ENCODE measurements around the gene CDY1. TPM values are rescaled to one million over a fixed set of nuclear protein-coding genes. Genes with fewer than 3 reads are reported as not detected.
"Not testable (repeated sequence)": the region's sequence is repeated elsewhere in the genome, so short reads cannot be mapped to it uniquely, and the experiment has no call there.

Gene CDY1
- not detected in 2 replicates for total RNA-seq (2014; rRNA removed; shearing (Covaris generic))
- polyA plus RNA-seq (2014; cell fraction: nucleus; rRNA removed): not detected in 2 replicates

- DNase-seq (ENCODE audit: extremely low read depth, low read depth): not testable (repeated sequence)
These were observed at the start of gene CDY1 for GRCh38 chrY:25621817-25622216. CDY1 (plus strand) TSS chrY:25622117; CDS start chrY:25622443, 326 bp downstream.

- DNase-seq (ENCODE audit: extremely low read depth, low read depth): not testable (repeated sequence)
These were observed 28.6 kb upstream of the CDY1 start for GRCh38 chrY:25593336-25593735.

GRCh38 chrY:25620209-25620608 is 1.7 kb upstream of the CDY1 start:
- not testable (repeated sequence) for DNase-seq (ENCODE audit: extremely low read depth, low read depth)

GRCh38 chrY:25626524-25626923 is 4.6 kb downstream of the CDY1 start:
- not testable (repeated sequence) for DNase-seq (ENCODE audit: extremely low read depth, low read depth)

- not testable (repeated sequence) for DNase-seq (ENCODE audit: extremely low read depth, low read depth)
These were observed 8.6 kb downstream of the CDY1 start for GRCh38 chrY:25630383-25631112.

GRCh38 chrY:25639852-25640251 is 17.9 kb downstream of the CDY1 start:
- not testable (repeated sequence) for DNase-seq (ENCODE audit: extremely low read depth, low read depth)

- DNase-seq (ENCODE audit: extremely low read depth, low read depth): not testable (repeated sequence)
These were observed 21.4 kb downstream of the CDY1 start for GRCh38 chrY:25643024-25643915.

All from NCI-H460 (cell line).